HG02571 (cell line): ENCODE results near the gene SF1.

ENCODE experiments used
- ATAC-seq: cut with Tn5 transposase; IDR thresholded peaks from one replicate; pipeline ENCODE4 v1.9.1; 2021; ENCODE audit warnings: mild to moderate bottlenecking, moderate library complexity; ENCODE audit not compliant: unreplicated experiment

The SF1 gene

GRCh38 chr11:64762674-64763525 lies 15.4 kb downstream of the SF1 start:
- ATAC-seq, result no peak

DNA sequence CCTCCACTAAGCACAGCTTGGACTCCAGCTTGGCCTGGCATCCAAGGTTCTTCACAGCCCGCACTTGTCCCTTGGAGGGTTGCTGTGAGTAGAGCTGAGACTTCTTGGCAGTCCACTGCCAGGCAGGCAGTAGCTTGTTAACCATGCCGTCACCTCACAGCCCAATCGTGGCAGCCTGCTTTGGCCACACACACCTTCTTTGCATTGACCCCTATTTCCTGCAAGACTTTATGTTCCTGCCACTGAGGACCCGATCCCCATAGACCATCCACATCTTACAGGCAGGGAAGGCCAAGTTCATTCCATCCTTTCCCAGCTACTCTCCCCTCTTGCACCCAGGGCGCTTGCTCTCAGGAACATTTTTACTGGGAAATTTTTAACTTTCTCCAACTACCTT lies 16.1 kb downstream of the SF1 start:
- ATAC-seq, result no peak

- no peak for ATAC-seq
These were observed 17.5 kb downstream of the SF1 start for GRCh38 chr11:64760759-64761420.

DNA sequence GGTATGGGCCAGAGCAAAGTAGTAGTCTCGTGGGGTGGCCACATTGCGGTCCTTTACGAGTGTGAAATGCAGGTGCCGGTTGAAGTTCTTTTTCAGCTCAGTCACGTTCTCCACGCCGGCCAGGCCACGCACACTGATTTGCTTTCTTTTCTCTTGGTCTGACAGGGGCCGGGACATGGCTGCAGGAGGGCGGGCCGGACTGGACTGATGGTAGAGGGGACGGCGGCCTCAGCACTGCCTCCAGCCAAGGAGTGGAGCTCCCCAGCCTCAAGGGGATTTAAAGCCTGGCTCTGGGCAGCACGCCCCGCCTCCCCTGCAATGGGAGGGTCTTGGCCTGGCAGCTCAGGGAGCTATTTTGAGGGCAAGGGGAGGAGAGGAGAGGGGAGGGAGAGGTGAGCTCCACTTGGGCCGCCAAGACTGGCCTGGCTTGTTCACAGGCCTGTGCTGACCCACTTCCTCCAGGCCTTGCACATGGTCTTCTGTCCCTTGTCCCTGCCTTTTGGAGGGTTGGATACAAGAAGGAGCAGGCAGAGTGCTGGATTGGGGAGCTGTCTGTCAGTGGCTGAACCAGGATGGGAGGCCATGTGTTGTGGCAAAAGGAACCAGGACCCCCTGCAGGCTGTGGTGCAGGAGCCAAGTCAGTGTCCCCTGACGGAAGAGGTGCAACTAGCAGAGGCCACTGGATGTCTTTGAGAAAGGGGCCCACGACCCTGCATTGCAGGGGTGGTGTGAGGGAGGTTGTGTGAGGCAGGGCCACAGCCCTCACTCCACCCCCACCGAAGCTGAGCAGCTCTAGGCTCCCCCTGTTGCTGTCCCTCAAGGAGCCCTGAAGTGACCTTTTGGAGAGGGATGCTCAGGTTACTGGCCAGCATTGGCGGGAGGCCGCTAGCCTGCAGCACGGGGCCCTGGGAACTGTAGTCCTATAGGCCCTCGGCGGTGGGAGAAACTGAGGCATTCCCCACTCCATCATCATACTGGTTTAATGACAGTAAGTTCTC lies 18.3 kb downstream of the SF1 start, which contains the start of gene PYGM:
Gene PYGM, minus strand, starts transcription at position 253 of the 998 bp plus-strand sequence. Its CDS starts 76 bp downstream, at position 177.
- ATAC-seq, result no peak

GRCh38 chr11:64759131-64759721 lies 19.1 kb downstream of the SF1 start:
- ATAC-seq, result no peak

- ATAC-seq, result no peak
These were observed 19.8 kb downstream of the SF1 start for GRCh38 chr11:64758330-64759079.

DNA sequence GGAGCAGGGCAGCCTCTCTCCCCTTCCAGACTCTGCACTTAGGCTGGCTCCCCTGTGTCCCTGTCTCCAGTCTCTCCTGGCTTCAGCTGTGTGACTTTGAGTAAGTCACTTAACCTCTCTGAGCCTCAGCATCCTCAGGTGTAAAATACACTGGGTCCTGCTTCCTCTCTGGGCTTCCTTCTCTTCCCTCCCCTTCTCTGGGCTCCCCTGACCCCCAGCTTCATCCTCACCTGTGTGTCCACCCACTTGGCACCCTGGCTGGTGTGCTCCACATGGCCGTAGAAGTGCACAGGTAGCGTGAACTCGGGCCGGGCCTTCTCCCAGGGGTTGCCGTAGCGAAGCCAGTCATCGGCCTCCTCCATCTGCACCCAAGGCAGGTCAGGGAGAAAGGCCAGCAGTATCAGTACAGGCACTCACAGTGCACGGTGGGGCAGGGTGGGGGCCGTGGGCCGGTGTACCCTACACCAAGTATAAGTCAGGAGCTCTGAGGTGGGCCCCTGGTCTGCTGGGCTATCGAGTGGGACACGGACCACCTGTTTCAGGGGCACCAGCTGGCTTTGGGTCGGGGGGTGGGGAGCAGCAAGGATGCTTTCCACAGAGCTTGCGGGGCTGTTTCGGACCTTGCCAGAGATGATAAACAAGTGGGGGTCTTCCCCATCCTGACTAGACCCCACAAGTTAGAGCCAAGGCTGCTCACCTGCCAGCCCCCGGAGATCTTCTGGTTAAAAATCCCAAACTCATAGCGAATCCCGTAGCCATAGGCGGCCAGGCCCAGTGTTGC lies 20.6 kb downstream of the SF1 start:
- ATAC-seq, result no peak

- no peak for ATAC-seq
These were observed 22.5 kb downstream of the SF1 start for GRCh38 chr11:64755681-64756361.

GRCh38 chr11:64754919-64755662 lies 23.3 kb downstream of the SF1 start:
- no peak for ATAC-seq

GRCh38 chr11:64754124-64754918 lies 24.0 kb downstream of the SF1 start:
- ATAC-seq, result no peak

DNA sequence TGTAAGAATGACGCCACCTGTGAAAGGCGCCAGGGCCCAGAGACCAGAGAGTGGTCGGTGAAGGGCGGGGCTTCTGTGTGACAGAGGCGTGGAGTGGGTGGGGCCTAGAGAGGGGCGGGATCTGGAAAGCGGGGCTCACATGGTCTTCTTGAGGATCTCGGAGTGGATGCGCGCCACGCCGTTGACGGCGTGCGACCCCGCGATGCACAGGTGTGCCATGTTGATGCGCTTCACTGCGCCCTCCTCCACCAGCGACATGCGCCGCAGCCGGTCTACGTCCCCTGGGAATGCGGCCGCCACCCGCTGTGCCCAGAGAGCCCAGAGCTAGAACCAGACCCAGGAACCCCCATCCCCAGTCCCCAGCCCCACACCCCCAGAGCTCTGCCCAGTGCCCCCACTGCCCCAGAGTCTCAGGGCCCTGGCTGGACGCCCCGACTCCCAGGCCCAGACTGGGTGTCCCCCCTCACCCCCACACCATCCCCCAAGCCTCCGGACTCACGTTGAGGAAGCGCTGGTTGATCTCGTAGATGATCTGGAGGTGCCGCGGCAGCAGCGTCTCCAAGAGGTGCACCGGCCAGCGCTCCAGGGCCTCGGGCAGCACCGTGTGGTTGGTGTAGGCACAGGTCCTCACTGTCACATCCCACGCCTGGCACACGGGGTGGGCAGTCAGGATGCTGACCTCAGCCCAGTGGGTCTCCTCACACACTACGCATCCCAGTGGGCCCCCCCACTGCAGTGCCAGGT lies 24.8 kb downstream of the SF1 start:
- ATAC-seq, result no peak

GRCh38 chr11:64753019-64753379 lies 25.3 kb downstream of the SF1 start:
- no peak for ATAC-seq

- no peak for ATAC-seq
These were observed 26.0 kb downstream of the SF1 start for GRCh38 chr11:64752175-64752970.

DNA sequence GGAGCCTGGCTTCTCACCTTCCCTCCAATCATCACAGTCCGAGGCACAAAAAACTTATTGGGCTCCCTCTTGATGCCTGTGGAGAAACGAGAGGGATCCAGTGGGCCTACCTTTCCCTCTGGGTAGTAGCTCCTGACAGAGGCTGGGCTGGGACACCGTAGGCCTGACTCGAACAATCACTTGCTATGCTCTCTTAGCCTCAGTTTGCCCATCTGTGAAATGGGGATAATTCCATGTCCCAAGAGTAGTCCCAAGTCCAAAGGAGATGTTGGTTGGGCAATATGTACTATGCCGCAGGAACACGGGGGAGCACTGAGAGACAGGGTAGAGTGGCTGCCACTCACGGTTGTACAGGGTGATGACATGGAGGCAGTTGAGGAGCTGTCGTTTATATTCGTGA lies 26.8 kb downstream of the SF1 start:
- no peak for ATAC-seq

GRCh38 chr11:64751136-64751535 lies 27.2 kb downstream of the SF1 start:
- no peak for ATAC-seq
